ENCODE measurements around the gene ANO1.
A peak's percentile ranks its signal among the peaks of the same experiment; 100 is the strongest.
"Not testable (repeated sequence)": the region's sequence is repeated elsewhere in the genome, so short reads cannot be mapped to it uniquely, and the experiment has no call there.

The ANO1 gene

DNA sequence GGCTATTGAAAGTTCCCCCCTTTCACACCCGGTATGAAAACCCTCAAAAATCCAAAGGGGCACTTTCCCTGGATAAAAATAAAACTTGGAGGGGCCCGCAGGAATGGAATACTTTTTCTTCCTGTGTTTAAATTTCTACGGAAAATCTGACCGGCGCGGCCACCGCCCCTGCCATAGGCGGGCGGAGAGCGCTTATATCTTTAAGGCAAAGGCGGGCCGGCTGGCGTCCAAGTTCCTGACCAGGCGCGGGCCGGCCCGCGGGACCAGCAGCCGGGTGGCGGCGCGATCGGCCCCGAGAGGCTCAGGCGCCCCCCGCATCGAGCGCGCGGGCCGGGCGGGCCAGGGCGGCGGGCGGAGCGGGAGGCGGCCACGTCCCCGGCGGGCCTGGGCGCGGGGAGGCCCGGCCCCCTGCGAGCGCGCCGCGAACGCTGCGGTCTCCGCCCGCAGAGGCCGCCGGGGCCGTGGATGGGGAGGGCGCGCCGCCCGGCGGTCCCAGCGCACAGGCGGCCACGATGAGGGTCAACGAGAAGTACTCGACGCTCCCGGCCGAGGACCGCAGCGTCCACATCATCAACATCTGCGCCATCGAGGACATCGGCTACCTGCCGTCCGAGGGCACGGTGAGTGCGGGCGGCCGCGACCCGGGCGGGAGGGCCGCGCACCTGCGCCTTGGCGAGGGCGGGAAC is at the start of gene ANO1:
Gene ANO1, plus strand, starts transcription at position 223 of the 686 bp plus-strand sequence. Its CDS starts 290 bp downstream, at position 513.
- DNase-seq: no peak

DNA sequence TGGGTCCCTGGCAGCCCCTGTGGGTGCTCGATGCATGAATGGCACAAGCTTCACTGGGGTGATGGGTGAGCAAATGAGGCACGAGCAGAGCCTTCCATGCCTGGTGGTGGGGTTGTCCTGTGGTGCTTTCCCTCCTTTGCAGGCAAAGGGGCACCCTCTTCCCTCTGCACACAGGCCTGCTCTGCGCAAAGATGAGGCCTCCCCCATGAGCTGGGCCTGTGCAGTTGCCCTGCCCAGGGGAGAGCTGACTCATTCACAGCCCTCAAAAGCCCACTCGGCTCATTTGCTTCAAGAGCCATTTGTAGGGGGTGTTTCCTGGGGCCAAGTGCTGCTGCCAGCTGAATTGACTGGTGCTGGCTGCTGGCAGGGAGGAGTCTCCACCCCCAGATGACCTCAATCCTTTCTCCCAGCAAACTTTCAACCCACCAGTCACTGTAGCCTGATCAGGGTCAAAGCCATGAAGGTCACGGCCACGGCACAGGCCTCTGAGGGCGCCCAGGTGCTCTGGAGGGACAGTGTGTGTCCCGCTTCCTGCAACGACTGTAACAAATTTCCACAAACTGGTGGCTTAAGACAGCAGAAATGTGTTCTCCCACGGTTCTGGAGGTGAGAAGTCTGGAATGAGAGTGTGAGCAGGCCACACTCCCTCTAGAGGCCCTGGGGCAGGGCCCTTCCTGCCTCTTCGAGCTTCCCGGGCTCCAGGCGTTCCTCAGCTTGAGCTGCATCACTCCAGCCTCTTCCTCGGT is 48.8 kb upstream of the ANO1 start:
- DNase-seq: no peak

DNA sequence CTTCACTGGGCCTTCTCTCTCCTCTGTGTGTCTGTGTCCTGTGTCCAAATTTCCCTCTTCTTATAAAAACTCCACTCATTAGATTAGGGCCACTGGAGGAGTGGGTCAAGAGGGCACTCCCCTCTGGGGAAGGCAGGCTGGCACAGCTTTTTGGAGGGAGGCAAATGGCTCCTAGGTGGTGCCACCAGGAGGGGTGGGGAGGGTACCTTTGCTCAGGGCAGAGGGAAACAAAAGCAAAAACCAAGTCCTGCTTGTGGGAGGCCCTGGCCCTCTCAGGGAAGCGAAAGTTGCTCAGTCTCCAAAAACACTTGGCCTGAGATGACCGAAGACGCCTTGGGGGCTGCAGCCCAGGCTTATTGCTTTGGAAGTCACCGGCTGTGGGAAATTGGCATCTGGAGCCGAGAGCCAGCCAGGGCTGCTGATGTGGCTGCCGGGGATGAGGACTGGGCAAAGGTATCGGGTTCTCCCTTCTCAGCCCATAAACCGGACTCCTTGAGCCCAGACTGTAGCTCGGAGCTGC is 48.2 kb upstream of the ANO1 start:
- no peak for DNase-seq

DNA sequence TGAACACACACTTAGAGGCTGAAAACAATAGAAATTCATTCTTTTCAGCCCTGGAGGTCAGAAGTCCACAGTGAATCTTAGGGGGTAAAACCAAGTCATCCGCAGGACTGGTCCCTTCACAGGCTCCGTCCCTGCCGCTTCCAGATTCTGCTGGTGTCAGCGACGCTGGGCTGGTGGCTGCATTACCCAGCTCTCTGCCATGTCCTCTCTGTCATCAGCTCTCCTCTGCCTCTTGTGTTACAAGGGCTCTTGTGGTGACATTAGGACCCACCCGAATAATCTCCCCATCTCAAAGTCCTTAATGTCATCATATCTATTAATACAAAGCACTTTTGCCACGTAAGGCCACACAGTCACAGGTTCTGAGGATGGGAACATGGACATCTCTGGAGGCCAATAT is 47.7 kb upstream of the ANO1 start:
- DNase-seq: no peak

DNA sequence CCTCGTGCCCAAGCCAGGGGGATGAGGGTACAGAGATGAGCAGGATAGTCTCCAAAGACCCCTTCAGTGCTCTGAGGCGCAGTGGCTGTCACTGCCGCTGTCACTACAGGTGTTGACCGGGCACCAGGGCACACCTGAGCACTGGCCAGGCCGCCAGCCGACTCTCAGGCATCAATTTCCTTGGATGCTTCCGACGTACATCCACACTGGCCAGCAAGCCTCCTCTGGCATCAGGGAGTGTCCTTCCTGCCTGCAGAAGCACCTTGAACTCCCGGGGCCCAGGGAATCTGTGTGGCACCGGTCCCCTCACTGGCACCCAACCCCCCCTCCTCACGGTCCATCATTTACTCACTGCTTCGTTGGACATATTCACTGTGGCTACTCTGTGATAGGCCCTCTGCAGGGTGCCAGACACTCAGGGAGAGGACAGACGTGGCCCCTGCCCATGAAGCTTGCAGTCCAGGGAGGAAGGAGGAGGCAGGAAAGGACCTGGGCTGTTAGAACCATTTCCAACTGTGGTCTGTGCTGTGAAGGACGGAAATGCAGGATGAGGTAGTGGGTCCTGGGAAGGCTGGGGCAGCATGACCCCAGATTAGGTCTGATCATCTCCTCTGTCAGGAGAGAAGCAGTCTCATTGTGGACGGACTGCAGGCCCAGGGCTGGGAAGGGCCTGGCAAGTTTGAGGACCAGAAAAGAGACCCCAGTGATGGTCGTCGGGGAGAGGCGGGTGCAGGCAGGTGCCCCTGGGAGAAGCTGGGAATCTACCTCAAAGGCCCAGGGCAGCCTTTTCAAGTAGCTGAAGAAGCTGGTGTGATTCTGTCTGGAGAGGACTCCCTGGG is 46.3 kb upstream of the ANO1 start:
- no peak for DNase-seq

DNA sequence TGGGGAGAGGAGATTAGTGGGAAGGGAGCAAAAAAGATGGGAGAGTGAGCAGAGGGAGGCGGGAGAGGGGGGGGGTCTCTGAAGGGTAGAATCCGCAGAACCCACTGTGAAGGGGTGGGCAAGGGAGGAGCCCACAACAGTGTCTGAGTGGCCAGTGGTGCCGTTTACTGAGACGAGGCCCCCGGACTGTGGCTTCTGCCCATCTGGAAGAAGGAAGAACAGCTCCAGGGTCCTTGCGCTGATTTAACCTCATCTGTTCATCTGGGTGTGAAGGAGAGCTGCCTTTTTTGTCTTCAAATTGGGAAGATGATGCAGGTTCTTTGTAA is 45.7 kb upstream of the ANO1 start:
- no peak for DNase-seq

DNA sequence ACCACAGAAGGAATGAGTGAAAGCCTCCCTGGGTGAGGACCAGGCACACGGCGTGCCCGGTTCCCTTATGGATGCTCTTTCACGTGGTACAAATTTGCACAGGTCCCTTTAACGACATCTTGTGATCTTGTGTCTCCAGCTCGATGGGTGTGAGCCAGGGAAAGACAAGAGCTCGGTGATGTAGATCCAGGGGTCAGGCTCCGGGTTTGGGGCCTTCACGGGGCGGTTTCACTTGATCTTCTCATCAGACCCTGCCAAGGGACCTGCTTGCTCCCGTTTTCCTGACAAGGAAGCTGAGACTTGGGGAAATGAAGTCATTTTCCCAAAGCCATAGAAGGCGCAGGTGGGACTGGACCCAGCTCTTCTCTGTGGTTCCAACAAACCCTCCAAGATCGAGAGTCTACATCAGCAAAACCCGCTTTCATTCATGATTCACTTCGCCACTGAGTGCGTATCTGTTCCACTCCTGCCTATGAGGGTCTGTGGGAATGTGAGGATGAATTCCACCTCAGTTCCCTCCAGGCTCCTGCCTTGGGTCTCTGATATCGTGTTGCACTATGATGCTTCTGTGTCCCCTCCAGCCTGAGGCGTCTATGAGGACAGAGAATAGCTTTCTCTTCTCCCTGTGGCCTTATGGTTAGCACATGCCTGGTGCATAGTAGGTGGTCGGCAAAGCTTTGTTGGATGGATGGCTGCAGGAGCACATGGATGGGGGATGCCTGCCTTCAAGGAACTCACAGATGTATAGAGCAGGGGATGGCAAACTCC is 45.0 kb upstream of the ANO1 start:
- DNase-seq: no peak

DNA sequence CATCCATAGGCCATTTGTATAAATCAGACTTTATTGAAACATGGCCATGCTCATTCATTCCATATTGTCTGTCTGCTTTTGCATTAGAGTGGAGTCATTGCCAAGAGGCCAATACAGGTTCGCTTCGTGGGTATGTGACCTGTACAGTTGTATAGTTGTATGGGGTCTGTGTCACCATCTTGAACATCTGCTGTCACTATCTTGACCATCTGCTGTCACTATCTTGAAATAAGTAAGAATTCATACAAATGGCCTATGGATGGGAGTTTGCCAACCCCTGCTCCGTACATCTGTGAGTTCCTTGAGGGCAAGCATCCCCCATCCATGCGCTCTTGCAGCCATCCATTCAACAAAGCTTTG is 44.4 kb upstream of the ANO1 start:
- DNase-seq: no peak

DNA sequence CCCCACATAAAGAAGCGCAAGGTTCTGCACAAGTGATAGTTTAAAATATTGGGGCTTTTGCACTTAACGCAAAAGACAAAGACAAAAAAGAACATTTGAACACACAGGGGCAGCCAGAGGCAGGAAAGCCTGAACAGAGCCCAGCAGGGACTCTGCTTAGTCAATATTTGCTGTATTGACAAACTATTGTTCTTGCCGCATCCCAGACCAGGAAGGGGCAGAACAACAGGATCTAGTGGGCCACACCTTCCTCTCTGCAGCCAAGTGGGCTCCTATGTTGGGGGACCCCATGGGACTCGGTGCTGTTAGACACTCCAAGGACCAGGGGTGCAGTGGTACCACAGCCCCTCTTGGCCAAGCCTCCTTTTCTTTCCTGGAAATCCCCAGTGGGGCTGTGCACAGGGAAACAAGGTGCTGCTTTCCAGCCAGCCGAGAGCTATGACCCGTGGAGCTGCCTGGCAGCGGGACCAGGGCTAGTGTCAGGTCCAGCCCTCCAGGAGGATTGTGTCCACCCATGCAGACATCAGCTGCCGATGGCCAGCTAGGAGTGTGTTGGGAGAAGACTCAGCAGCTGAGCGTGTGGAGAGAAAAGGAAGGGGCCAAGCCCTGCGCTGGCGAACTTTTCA is 43.3 kb upstream of the ANO1 start:
- DNase-seq: no peak

DNA sequence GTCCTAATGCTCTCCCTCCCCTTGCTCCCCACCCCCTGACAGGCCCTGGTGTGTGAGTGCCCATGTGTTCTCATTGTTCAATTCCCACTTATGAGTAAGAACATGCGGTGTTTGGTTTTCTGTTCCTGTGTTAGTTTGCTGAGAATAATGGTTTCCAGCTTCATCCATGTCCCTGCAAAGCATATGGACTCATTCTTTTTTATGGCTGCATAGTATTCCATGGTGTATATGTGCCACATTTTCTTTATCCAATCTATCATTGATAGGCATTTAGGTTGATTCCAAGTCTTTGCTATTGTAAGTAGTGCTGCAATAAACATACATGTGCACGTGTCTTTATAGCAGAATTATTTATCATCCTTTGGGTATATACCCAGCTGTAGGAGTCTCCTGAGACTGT is 42.5 kb upstream of the ANO1 start:
- DNase-seq: not testable (repeated sequence)

DNA sequence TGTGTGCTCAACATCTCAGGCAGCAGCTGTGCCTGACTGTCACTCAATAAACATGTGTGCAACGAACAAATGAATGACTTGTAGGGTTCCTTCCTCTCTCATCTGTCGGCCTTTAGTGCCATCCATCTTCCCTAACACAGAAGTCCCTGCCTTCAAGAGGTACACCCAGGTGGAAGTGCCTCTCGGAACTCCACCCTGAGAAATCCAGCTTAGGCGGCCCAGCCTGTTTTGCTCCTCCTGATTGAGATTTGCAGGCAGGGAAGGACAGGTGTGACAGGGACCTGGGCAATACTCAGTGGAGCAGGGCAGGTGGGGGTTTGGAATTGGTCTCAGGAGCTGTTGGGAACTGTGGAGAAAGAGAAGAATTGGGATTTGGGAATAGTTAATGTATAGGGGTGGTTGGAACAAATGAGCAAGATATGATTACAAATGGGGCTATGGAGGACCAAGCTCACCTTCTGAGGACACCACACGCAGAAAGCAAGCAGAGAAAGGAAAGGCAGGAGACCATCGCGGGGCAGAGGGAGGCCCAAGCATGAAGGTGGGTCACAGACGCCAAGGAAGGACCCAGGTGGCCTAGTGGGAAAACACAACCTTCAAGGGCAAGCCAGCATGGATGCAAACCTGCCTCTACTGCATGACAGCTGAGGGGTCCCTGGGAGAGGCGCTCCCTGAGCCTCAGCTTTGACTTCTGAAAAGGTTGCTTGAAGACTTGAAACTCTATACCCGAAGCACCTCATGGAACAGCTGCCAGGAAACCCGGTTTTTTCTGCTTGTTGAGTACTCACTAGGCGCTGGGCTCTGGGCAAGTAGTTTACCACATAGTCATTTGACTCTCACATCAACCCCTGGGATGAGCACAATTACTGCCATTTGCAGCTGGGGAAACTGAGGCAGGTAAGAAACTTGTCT is 40.9 kb upstream of the ANO1 start:
- no peak for DNase-seq

DNA sequence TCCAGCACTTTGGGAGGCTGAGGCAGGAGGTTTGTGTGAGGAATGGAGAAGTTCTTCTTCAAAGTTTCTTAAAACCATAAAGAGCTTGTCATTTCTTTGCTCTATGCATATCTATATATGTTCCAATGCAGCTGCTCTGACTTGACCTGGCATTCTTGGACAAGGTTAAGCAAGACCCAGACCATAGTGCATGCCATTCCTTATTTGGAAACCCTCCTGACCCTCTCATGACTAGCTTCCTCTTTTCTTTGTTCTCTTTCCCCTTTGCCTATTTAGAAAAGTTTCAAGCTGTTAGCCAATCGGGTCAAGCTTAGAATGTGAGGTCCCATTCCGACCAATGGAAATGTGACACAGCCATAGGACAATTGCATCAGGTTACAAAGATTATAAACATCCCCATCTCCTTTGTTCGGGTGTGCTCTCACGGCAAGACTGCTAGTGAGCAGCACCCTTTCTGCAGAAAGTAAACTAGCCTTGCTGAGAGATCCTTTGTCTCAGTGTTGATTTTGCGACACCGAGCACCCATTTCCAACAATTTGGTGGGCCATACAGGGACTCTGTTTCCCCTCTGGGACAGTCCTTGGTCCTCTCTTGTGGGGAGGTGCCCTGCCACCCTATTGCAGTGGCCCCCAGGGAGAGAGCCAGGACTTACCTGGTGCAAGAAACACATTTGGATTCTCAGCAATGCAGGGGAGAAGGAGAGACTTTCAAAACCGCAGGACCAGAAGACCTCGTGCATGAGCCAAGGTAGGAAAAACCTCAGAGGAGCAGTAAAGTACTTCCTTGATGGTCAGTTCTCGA is 39.9 kb upstream of the ANO1 start:
- no peak for DNase-seq

DNA sequence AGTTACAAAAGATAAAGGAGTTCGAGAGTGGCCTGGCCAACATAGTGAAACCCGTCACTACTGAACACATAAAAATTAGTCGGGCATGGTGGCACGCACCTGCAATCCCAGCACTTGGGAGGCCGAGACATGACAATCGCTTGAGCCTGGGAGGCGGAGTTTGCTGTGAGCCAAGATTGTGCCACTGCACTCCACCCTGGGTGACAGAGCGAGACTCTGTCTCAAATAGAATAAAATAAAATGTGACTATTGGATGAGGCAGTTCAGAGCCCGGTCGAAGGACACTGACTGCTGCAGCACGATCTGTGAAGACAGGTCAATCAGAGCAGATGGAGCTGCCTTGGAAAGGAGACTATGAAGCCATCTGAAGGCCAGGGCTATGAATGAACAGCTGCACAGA is 37.7 kb upstream of the ANO1 start:
- no peak for DNase-seq

DNA sequence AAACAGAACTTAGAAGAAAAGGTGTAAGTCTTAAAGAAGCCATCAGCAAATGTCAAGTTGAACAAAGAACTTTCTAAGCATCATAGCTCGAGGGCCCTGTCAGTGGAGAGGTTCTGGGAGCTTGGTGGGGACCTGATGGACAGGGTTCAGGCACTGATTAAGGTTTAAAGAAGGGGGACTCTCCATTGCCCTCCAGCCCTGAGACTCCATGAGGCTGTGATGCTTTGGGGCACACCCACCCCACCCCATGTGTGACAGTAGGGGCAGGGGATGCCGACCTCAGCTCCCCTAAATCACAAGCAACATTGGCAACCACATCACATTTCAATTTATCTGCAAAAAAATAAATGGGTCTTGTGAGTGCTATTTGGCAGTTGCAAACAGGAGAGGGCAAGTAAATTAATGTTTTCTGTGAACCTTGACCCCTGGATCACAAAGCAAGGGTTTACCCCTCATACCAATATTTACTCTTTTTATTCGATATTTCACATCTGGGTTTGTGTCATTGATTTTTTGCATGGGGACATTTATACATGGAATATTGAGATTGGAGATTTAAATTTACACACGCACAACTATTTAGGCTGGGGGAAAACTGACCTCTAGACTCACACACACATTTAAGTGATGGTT is 37.1 kb upstream of the ANO1 start:
- no peak for DNase-seq

DNA sequence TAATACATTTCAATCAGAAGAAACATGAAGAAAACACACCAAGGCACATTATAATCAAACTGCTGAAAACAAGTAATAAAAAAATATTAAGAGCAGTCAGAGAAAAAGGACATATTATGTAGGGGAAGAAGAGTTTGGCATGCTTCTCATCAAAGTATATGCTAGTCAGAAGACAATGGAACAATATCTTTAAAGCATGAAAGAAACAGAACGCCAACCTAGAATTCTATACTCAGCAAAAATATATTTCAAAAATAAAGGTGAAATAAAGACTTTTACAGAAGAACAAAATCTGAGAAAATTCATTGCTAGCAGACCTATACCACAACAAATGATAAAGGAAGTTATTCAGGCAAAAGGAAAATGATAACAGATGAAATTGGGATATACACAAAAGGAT is 34.6 kb upstream of the ANO1 start:
- DNase-seq: no peak

DNA sequence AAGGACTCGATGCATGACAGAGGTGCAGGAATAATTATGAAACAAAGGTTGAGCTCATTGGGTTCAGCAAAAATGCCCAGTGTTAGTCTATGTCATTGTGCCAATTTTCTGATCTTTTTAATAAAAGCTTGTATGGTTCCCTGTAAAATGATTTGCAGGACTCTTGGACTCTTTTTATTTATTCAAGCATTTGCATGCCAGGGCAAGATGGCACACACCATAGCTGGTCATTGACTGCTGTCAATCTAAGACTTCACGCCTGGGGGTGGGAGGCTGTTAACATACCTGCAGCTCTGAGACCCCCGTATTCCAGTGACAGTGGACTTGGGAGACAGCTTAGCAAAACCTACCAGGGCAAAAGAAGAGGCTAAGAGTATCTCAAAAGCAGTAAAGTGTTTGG is 32.0 kb upstream of the ANO1 start:
- DNase-seq: no peak

DNA sequence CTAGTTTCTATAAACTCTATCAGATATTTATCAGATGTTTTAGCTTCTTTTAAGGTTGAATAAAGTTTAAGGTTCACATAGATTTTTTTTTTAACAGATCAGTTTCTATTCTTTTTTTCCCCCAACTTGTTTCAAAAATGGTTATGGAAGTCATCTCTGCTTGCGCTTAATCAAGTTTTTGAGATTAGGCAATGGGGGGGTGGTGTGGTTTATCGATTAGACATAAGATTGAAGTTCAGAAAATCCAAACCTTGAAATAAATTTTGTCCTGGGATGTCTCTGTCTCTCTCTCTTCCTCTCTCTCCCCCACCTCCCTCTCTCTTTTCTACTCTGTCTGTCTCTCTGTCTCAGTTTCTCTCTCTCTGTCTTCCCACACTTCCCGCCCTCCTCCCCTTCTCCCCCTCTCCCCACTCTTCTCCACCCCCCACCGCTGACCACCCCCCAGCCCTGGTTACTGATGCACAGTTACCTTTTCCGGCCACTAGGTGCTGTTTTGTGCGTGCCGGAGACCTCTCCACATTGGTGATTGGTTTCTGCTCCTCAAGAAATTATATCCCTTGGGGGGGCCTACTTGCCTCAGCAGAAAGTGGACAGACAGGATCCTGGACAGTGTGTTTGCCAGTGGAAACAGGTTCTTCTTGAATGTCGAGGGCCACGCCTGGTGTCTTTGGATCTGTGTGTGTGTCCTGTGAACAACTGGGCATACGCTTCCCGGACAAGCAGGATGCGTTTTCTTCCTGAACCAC is 29.7 kb upstream of the ANO1 start:
- no peak for DNase-seq

DNA sequence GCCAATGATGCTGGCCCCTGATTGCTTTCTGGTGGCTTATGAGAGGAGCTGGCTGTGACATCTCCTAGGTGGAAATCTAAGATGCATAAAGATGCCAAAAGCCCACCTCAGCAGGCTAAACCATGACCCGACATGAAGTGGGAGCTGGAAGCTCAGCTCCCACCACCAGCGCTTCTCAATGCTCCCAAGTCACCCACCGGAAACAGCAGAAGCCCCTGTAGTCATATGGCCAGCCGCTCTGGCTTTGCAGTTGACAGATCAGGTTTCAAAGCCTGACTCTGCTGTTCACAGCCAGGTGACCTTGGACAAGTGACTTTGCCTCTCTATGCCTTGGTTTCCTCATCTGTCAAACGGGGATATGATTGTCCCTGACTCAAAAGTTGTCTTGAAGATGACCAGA is 29.1 kb upstream of the ANO1 start:
- no peak for DNase-seq

DNA sequence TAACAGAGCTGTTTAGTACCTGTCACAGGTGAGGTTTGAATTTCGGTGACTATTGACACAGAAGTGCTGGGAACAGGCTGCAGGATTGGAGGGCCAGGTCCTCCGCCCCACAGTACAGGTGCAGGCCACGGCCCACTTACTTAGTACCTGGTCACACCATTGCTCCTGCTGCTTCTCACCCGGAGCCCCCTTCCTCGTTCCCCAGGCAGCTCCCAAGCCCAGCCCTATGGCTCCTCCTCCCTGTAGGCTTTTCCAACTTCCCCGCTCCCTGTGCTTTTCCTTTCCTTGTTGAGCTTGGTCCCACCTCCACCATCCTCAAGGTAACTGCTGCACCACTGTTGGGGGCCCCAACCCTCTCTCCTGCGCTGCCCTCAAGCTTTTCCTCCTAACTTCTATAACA is 27.9 kb upstream of the ANO1 start:
- peak; percentile 9 for DNase-seq

Data from activated effector memory CD4-positive, alpha-beta T cell treated with anti-CD3 and anti-CD28 coated beads, Interleukin-2, amount 50 U/mL, for 16 hours (primary cell).